HepG2 (cell line): ENCODE data around the gene AFAP1. TPM values are rescaled to one million over a fixed set of nuclear protein-coding genes. Genes with fewer than 3 reads are reported as not detected.

Experiments
- ATAC-seq: fragments of 200-7000 bp; cut with Tn5 transposase; 3 replicates; pipeline ENCODE4 v1.9.1; 2020; ENCODE audit warnings: mild to moderate bottlenecking, moderate library complexity
- BruUV-seq: library from RNA; stranded (reverse); fragments of 400-500 nt; replicated peaks from 2 replicates; lab custom pipeline; 2021; lab: Mats Ljungman, UMichigan
- CTCF ChIA-PET: fragments of 300-600 bp; formaldehyde crosslinking; extraction: SDS; loops from one replicate; lab custom pipeline; 2021; ENCODE audit warnings: low total read pairs, inconsistent platforms, low intra/inter-chr PET ratio; lab: Yijun Ruan, JAX
- POLR2A ChIA-PET: fragments of 350-600 bp; sonication (Branson Sonifier 250); formaldehyde crosslinking; loops from one replicate; lab custom pipeline; 2020; ENCODE audit warnings: antibody characterized with exemption, inconsistent platforms; lab: Yijun Ruan, JAX
- DNase-seq: peaks from one replicate; pipeline ENCODE4 v3.0.0-alpha.2; 2015; ENCODE audit warnings: low spot score
- FAIRE-seq: peaks from 3 replicates; lab custom pipeline; 2011; peaks lifted over from hg19 to GRCh38; lab: Jason Lieb, UNC
- H2AFZ ChIP-seq: one replicate; pipeline ENCODE4 v1.6.1; 2011; ENCODE audit warnings: low read length, inconsistent platforms
- H3K27ac ChIP-seq: fragments of 300-600 bp; 3 replicates; pipeline ENCODE4 v1.8.0; 2011; ENCODE audit warnings: mixed run types, mild to moderate bottlenecking, mixed read lengths, low read length, inconsistent platforms; ENCODE audit not compliant: insufficient read depth; ENCODE audit errors: extremely low read length
- H3K27me3 ChIP-seq, 2 experiments: fragments of 200-600 bp in 1 of 2; 2 replicates in 1 of 2; 3 replicates in 1 of 2; pipeline versions ENCODE4 v1.6.0 to v1.8.0; 2011; ENCODE audit warnings: low read length in 2 of 2, mild to moderate bottlenecking in 2 of 2, moderate library complexity in 2 of 2, inconsistent platforms in 1 of 2; ENCODE audit not compliant: insufficient read depth in 2 of 2, control insufficient read depth in 1 of 2
- H3K36me3 ChIP-seq, 2 experiments: fragments of 200-600 bp in 1 of 2; replicated peaks in 1 of 2; 2 replicates in 1 of 2; 3 replicates in 1 of 2; pipeline versions ENCODE4 v1.5.1 to v1.8.0; 2011; ENCODE audit warnings: low read length in 2 of 2, inconsistent platforms in 1 of 2; ENCODE audit not compliant: insufficient read depth in 2 of 2, control insufficient read depth in 1 of 2
- H3K4me1 ChIP-seq: 2 replicates; pipeline ENCODE4 v1.5.1; 2012; ENCODE audit warnings: low read length, inconsistent platforms; ENCODE audit not compliant: insufficient read depth
- H3K4me2 ChIP-seq: 2 replicates; pipeline ENCODE4 v1.6.0; 2011; ENCODE audit warnings: low read depth, low read length, inconsistent platforms
- H3K4me3 ChIP-seq, 3 experiments: fragments of 200-600 bp in 1 of 3; sonication (generic), shearing (Covaris generic) in 1 of 3; replicated peaks in 1 of 3; 2 replicates each; pipeline ENCODE4 v1.5.1; 2011 to 2016; ENCODE audit warnings: low read length in 3 of 3, inconsistent platforms in 2 of 3, low read depth in 2 of 3, mild to moderate bottlenecking in 2 of 3, control low read depth in 1 of 3, mixed read lengths in 1 of 3; ENCODE audit not compliant: insufficient read depth in 1 of 3
- H3K79me2 ChIP-seq: one replicate; pipeline ENCODE4 v1.6.1; 2011; ENCODE audit warnings: low read length, inconsistent platforms; ENCODE audit not compliant: insufficient read depth
- H3K9ac ChIP-seq: 2 replicates; pipeline ENCODE4 v1.6.0; 2011; ENCODE audit warnings: mild to moderate bottlenecking, low read depth, low read length, inconsistent platforms; ENCODE audit not compliant: insufficient read depth
- H3K9me3 ChIP-seq: 2 replicates; pipeline ENCODE4 v1.5.1; 2012; ENCODE audit warnings: mild to moderate bottlenecking, low read length
- H4K20me1 ChIP-seq: 2 replicates; pipeline ENCODE4 v1.6.0; 2011; ENCODE audit warnings: inconsistent platforms, mild to moderate bottlenecking, low read length, moderate library complexity; ENCODE audit not compliant: insufficient read depth
- ARNTL ChIP-seq: sonication (generic); formaldehyde crosslinking; IDR thresholded peaks from 2 replicates; pipeline ENCODE4 v1.4.0; 2020; ENCODE audit warnings: mild to moderate bottlenecking, missing genetic modification reagents
- KDM2A ChIP-seq: sonication (generic); formaldehyde crosslinking; IDR thresholded peaks from 2 replicates; pipeline ENCODE4 v1.4.0; 2020; ENCODE audit warnings: low read depth, missing genetic modification reagents, borderline replicate concordance
- KLF16 ChIP-seq, 2 experiments: sonication (generic) in 1 of 2; formaldehyde crosslinking in 1 of 2; IDR thresholded peaks; 2 replicates each; pipeline versions ENCODE4 v1.6.1 to v1.8.0; 2016 to 2023; ENCODE audit warnings: missing genetic modification reagents in 2 of 2, missing compliant biosample characterization in 1 of 2
- NFATC3 ChIP-seq: sonication (generic); formaldehyde crosslinking; IDR thresholded peaks from 2 replicates; pipeline ENCODE4 v1.5.1; 2020; ENCODE audit warnings: mild to moderate bottlenecking, missing genetic modification reagents
- SETDB1 ChIP-seq: sonication (generic); formaldehyde crosslinking; IDR thresholded peaks from 2 replicates; pipeline ENCODE4 v1.5.1; 2020; ENCODE audit warnings: missing genetic modification reagents, mild to moderate bottlenecking, borderline replicate concordance
- TBP ChIP-seq: sonication (generic); formaldehyde crosslinking; IDR thresholded peaks from 2 replicates; pipeline ENCODE4 v1.5.0; 2020; ENCODE audit warnings: missing genetic modification reagents
- TOPORS ChIP-seq: sonication (generic); formaldehyde crosslinking; IDR thresholded peaks from 2 replicates; pipeline ENCODE4 v1.8.0; 2023; ENCODE audit warnings: mild to moderate bottlenecking, missing genetic modification reagents
- ZFP36L1 ChIP-seq: sonication (generic); formaldehyde crosslinking; IDR thresholded peaks from 2 replicates; pipeline ENCODE4 v1.8.0; 2022; ENCODE audit warnings: mild to moderate bottlenecking, missing genetic modification reagents, moderate library complexity
- ZNF260 ChIP-seq: sonication (generic); formaldehyde crosslinking; IDR thresholded peaks from 2 replicates; pipeline ENCODE4 v1.4.0; 2020; ENCODE audit warnings: missing genetic modification reagents, low read depth, mild to moderate bottlenecking, borderline replicate concordance
- ZNF367 ChIP-seq: sonication (generic); formaldehyde crosslinking; IDR thresholded peaks from 2 replicates; pipeline ENCODE4 v1.4.0; 2020; ENCODE audit warnings: missing genetic modification reagents, borderline replicate concordance
- ZNF709 ChIP-seq: sonication (generic); formaldehyde crosslinking; IDR thresholded peaks from 2 replicates; pipeline ENCODE4 v1.5.0; 2020; ENCODE audit warnings: mild to moderate bottlenecking, missing genetic modification reagents
- ZNF841 ChIP-seq: sonication (generic); formaldehyde crosslinking; IDR thresholded peaks from 2 replicates; pipeline ENCODE4 v1.8.1; 2023; ENCODE audit warnings: missing genetic modification reagents, borderline replicate concordance
- ZZZ3 ChIP-seq: sonication (generic); formaldehyde crosslinking; IDR thresholded peaks from 2 replicates; pipeline ENCODE4 v1.4.0; 2020; ENCODE audit warnings: missing genetic modification reagents, mild to moderate bottlenecking, borderline replicate concordance
- WGBS: methylation state at CpG from one replicate; pipeline ENCODE4 v1.1.6; 2017; ENCODE audit warnings: low lambda C conversion rate; 5-methylcytosine and 5-hydroxymethylcytosine counted together
- in situ Hi-C: cut with HindIII; loops from 2 replicates; pipeline ENCODE4 v1.10.0; 2017; ENCODE audit warnings: low pct_unique_long_range_greater_than_20kb; ENCODE audit not compliant: extremely low pct_ligation_motif_present
- intact Hi-C: fragments of 100-400 bp; cut with micrococcal nuclease; formaldehyde crosslinking; loops from one replicate; pipeline ENCODE4 v1.10.0; 2022; ENCODE audit not compliant: unreplicated experiment
- polyA plus RNA-seq, 8 experiments: library from polyadenylated mRNA; depleted of rRNA in 3 of 8; stranded (reverse) in 7 of 8; unstranded in 1 of 8; fragments of >200 nt; fragmentation: Illumina TruSeq in 4 of 8; extraction: Trizol in 4 of 8; gene quantifications; 2 replicates each; pipeline versions ENCODE4 v1.2.1 to v1.2.3, GENCODE V29; 2011 to 2016; ENCODE audit warnings: low read depth in 4 of 8, missing spikeins in 1 of 8, mixed read lengths in 1 of 8; ENCODE audit not compliant: insufficient read depth in 1 of 8
- total RNA-seq, 5 experiments: library from RNA; depleted of rRNA; stranded (reverse); fragments of >200 nt; fragmentation: Illumina TruSeq; extraction: Trizol; gene quantifications; 2 replicates each; pipeline ENCODE4 v1.2.3, GENCODE V29; 2016; ENCODE audit warnings: low read depth in 1 of 5
- TF ChIP-seq, protein P1 (sequence below): IDR thresholded peaks from 2 replicates; pipeline ENCODE4 v1.6.1; 2016; ENCODE audit warnings: missing compliant biosample characterization, missing genetic modification reagents, borderline replicate concordance
- TF ChIP-seq, protein P2 (sequence below): sonication (generic); formaldehyde crosslinking; IDR thresholded peaks from 2 replicates; pipeline ENCODE4 v1.4.0; 2020; ENCODE audit warnings: mild to moderate bottlenecking, missing genetic modification reagents
- TF ChIP-seq, protein P3 (sequence below): sonication (generic); formaldehyde crosslinking; IDR thresholded peaks from 2 replicates; pipeline ENCODE4 v1.9.0; 2022; ENCODE audit warnings: low read depth, missing genetic modification reagents
- TF ChIP-seq, protein P4 (sequence below): sonication (generic); formaldehyde crosslinking; IDR thresholded peaks from 2 replicates; pipeline ENCODE4 v1.4.0; 2020; ENCODE audit warnings: missing genetic modification reagents

Gene AFAP1
- total and polyA plus RNA-seq, 2 of the 13 experiments (the other 11 are each of a cell fraction or from before 2014, with no cell fraction given): 2.5 TPM

DNA sequence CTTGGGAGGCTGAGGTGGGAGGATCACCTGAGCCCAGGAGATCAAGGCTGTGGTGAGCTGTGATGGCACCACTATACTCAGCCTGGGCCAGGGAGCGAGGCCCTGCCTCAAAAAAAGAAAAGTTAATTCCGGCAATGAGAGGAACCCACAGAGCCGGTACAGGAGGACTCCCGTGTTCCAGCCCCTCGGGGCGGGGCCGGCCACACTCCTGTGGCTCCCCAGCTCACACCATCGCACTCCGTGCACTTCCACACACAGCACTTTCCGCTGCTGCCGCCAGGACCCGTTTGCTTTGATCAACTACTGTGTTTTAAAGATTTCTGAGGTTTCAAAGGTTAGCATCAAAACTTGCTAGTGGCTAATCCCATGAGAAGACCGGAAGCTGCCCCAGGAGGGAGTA lies 171.7 kb downstream of the AFAP1 start:
- Histone ChIP-seq H3K27ac (no peak overlapping the region), H3K9me3 (no peaks in the 10 kb centered on the region), H3K4me1 (peaks cover 83% of the 10 kb centered on the region), H3K4me3 (no peak overlapping the region), H3K36me3 (peaks cover 6 to 7% of the 10 kb centered on the region in 2 experiments; a peak in 4 of 5 replicates), H3K4me2 (no peak overlapping the region), H4K20me1 (no peaks in the 10 kb centered on the region), H2AFZ (no peak overlapping the region), H3K9ac (no peak overlapping the region), H3K27me3 (no peaks in the 10 kb centered on the region), H3K79me2 (no peaks in the 10 kb centered on the region)
- no peak for ATAC-seq
- intact Hi-C loops: no loop called here
- in situ Hi-C loops: loop anchor here (5.0 kb wide), 1 partner anchor 34 kb away; no protein-coding TSS in a partner anchor
- no TSS peak for BruUV-seq
- no peak for FAIRE-seq
- DNase-seq: no peak
- ChIA-PET CTCF (no interaction called here), POLR2A (no interaction called here)
- 91% methylated on average over 13 of the region's 13 CpGs for WGBS
- TF ChIP-seq SETDB1 (CRISPR knock-in tag): no peak
- TF ChIP-seq ZNF260 (CRISPR knock-in tag): no peak
- TF ChIP-seq, protein P1, sequence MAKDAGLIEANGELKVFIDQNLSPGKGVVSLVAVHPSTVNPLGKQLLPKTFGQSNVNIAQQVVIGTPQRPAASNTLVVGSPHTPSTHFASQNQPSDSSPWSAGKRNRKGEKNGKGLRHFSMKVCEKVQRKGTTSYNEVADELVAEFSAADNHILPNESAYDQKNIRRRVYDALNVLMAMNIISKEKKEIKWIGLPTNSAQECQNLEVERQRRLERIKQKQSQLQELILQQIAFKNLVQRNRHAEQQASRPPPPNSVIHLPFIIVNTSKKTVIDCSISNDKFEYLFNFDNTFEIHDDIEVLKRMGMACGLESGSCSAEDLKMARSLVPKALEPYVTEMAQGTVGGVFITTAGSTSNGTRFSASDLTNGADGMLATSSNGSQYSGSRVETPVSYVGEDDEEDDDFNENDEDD: no peak
- TF ChIP-seq ZNF367 (CRISPR knock-in tag): no peak
- TF ChIP-seq, protein P2, sequence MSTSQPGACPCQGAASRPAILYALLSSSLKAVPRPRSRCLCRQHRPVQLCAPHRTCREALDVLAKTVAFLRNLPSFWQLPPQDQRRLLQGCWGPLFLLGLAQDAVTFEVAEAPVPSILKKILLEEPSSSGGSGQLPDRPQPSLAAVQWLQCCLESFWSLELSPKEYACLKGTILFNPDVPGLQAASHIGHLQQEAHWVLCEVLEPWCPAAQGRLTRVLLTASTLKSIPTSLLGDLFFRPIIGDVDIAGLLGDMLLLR (CRISPR knock-in tag): no peak
- TF ChIP-seq ZFP36L1 (CRISPR knock-in tag): no peak
- no peak for TF ChIP-seq ARNTL
- TF ChIP-seq, protein P3, sequence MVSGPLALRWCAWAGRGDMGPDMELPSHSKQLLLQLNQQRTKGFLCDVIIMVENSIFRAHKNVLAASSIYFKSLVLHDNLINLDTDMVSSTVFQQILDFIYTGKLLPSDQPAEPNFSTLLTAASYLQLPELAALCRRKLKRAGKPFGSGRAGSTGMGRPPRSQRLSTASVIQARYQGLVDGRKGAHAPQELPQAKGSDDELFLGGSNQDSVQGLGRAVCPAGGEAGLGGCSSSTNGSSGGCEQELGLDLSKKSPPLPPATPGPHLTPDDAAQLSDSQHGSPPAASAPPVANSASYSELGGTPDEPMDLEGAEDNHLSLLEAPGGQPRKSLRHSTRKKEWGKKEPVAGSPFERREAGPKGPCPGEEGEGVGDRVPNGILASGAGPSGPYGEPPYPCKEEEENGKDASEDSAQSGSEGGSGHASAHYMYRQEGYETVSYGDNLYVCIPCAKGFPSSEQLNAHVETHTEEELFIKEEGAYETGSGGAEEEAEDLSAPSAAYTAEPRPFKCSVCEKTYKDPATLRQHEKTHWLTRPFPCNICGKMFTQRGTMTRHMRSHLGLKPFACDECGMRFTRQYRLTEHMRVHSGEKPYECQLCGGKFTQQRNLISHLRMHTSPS (CRISPR knock-in tag): no peak
- no peak for TF ChIP-seq TBP (CRISPR knock-in tag)
- no peak for TF ChIP-seq ZNF709 (CRISPR knock-in tag)
- TF ChIP-seq KLF16 (CRISPR knock-in tag; IDR thresholded peaks at IDR 0.05): no peak
- TF ChIP-seq, protein P4, sequence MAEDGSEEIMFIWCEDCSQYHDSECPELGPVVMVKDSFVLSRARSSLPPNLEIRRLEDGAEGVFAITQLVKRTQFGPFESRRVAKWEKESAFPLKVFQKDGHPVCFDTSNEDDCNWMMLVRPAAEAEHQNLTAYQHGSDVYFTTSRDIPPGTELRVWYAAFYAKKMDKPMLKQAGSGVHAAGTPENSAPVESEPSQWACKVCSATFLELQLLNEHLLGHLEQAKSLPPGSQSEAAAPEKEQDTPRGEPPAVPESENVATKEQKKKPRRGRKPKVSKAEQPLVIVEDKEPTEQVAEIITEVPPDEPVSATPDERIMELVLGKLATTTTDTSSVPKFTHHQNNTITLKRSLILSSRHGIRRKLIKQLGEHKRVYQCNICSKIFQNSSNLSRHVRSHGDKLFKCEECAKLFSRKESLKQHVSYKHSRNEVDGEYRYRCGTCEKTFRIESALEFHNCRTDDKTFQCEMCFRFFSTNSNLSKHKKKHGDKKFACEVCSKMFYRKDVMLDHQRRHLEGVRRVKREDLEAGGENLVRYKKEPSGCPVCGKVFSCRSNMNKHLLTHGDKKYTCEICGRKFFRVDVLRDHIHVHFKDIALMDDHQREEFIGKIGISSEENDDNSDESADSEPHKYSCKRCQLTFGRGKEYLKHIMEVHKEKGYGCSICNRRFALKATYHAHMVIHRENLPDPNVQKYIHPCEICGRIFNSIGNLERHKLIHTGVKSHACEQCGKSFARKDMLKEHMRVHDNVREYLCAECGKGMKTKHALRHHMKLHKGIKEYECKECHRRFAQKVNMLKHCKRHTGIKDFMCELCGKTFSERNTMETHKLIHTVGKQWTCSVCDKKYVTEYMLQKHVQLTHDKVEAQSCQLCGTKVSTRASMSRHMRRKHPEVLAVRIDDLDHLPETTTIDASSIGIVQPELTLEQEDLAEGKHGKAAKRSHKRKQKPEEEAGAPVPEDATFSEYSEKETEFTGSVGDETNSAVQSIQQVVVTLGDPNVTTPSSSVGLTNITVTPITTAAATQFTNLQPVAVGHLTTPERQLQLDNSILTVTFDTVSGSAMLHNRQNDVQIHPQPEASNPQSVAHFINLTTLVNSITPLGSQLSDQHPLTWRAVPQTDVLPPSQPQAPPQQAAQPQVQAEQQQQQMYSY (CRISPR knock-in tag): no peak
- no peak for TF ChIP-seq NFATC3 (CRISPR knock-in tag)
- no peak for TF ChIP-seq KDM2A (CRISPR knock-in tag)
- TF ChIP-seq ZZZ3: no peak
- TF ChIP-seq TOPORS: no peak
- TF ChIP-seq ZNF841 (CRISPR knock-in tag): no peak
